Hematopoietic multipotent progenitor cell treated with erythropoietin and hydrocortisone succinate and interleukin-3 and kit ligand, for 6 days (in vitro differentiated cells): Measurements from ENCODE around the gene PML.
A peak's percentile ranks its signal among the peaks of the same experiment; 100 is the strongest.

Experiments used
- DNase-seq: peaks from one replicate; pipeline ENCODE4 v3.0.0-alpha.2; 2015

PML gene

DNA sequence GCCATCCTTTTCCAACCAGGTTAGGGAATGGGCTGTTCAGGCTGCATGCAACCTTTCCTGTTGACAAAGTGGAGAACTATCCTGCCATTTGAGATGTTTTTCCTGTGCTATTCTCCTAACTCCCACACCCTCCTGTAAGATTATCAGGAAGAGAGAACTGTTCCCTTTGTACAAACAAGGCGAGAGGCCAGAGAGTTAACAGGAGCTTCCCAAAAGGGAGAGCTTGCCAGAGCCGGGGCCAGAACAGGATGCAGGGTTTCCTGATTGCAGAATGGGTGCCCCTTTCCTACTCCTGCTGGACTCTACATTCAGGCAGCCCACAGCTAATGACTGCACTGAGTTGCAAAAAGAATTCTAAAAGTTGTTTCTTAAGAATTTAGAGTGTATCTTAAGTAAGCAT lies 17.1 kb downstream of the PML start:
- DNase-seq: no peak

DNA sequence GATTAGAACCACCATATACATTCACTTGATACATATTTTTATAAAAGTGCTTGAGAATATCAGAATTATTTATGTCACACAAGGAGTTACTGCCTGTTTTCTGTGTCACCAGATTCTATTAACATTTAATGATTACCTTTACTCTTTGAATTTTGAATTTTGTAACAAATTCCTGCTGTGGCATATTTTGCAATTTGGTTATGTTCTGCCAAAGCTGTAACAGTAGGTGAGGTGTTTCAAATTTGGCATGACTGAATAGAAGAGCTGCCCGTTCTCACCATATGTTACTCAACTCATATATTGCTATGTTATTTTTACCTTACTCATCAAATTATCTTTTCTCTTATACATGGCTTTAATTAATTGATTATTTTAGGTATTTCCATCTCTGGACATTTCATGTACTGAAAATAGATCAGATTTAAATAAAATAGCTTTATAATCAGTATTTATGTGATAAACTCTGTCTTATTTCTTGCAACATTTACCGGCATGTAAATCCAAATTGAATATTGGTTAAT lies 18.9 kb downstream of the PML start:
- no peak for DNase-seq

DNA sequence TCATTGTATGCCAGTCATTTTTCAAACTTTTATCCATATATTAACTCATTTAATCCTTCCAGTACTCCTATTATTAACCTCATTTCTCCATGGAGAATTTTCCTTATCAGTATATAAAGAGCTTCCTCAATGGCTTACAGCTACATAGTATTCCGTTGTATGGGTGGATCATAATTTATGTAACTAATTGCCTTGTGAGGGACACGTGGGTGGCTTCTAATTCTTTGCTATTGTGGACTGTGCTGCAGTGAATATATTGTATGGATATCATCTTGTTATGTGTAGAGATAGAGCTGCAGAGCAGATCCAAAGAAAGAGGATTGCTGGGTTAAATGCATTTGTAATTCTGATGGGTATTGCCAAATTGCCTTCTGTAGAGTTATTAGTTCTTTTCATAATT lies 25.2 kb downstream of the PML start:
- DNase-seq: no peak

DNA sequence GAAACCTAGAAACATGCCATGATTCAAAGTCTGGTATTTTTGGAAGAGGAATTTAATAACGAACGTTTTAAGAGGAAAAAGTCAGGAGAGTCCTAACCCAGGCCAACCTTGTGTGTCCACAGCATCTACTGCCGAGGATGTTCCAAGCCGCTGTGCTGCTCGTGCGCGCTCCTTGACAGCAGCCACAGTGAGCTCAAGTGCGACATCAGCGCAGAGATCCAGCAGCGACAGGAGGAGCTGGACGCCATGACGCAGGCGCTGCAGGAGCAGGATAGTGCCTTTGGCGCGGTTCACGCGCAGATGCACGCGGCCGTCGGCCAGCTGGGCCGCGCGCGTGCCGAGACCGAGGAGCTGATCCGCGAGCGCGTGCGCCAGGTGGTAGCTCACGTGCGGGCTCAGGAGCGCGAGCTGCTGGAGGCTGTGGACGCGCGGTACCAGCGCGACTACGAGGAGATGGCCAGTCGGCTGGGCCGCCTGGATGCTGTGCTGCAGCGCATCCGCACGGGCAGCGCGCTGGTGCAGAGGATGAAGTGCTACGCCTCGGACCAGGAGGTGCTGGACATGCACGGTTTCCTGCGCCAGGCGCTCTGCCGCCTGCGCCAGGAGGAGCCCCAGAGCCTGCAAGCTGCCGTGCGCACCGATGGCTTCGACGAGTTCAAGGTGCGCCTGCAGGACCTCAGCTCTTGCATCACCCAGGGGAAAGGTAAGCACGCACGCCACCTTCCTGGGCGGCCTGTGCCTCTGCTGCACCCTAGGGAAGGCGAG lies 28.4 kb downstream of the PML start:
- DNase-seq: no peak

DNA sequence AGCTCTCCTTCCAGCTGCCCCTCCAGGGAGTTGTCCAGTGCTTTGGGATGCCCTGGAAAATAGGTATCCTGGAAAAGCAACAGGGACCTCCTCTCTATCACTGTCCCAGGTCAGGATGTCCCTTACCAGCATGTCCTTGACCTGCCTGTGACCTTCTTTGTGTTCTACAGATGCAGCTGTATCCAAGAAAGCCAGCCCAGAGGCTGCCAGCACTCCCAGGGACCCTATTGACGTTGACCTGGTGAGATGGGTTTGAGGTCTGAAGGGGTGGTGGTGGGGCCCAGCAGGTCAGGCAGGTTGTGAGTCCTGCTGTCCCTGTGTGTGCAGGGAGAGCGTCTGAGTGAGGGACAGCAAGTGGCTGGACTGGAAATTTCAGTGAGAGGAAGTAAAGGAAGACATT lies 30.2 kb downstream of the PML start:
- DNase-seq: no peak

DNA sequence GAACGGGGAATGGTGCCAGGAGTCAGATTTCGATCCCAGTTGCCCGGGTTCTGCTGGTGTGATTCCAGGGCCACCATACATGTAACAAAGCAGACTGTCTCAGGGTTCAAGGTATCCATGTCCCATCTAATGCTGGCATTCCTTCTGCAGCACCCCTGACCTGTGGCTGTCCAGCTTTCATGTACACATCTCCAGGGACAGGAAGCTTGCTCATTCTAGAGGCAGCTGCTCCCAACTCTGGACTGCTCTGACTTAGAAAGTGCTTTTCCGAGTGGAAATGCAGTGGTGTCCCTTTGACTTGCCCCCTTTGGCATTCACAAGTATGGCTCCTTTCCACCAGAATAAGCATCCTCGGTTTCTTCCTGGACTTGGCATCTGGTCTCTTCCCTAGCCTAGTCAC lies 30.9 kb downstream of the PML start:
- DNase-seq: no peak

DNA sequence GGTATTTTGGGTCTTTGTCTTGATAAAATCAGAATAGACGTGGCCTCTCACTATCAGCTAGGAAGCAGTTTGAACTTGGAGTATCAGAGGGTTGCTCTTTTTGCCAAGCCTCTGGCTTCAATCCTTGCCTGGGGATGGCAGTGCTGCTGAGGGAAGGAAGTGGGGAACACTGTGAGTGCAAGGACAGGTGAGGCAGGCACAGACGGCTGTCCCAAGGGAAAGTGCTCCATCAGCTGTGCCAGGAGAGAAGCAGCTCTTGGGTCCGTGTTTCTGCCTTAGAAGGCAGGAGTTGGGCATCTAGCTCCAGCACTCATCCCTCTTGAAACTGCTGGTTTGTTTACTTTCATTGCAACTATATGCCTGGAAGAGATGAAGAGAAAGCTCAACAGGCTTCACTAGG lies 33.2 kb downstream of the PML start:
- DNase-seq: no peak

DNA sequence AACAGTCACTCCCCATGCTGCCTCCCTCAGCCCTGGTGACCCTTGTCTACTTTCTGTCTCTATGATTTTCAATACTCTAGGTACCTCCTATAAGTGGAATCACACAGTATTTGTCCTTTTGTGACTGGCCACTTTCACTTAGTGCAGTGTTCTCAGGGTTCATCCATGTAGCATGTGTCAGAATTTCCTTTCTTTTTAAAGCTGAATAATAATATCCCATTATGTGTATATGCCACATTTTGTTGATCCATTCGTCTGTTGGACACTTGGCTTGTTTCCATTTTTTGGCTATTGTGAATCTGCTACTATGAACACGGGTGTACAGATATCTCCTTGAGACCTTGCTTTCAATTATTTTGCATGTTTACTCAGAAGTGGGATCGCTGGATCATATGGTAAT lies 34.1 kb downstream of the PML start:
- no peak for DNase-seq

DNA sequence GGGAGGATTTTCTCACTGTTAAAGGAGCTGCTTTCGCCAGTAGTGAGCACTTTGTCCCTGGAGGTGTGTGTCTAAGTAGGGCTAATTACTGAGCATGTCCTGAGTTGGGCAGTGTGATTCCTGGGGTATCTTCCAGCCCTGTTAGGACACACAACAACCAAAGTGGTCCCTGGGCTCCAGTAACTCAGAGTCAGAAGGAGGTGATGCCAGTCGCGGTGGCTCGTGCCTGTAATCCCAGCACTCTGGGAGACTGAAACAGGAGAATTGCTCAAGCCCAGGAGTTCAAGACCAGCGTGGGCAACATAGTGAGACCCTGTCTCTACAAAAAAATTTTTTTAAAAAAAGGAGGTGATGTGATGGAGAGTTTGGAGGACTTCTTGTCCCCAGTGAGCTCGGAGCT lies 37.5 kb downstream of the PML start:
- DNase-seq: no peak

DNA sequence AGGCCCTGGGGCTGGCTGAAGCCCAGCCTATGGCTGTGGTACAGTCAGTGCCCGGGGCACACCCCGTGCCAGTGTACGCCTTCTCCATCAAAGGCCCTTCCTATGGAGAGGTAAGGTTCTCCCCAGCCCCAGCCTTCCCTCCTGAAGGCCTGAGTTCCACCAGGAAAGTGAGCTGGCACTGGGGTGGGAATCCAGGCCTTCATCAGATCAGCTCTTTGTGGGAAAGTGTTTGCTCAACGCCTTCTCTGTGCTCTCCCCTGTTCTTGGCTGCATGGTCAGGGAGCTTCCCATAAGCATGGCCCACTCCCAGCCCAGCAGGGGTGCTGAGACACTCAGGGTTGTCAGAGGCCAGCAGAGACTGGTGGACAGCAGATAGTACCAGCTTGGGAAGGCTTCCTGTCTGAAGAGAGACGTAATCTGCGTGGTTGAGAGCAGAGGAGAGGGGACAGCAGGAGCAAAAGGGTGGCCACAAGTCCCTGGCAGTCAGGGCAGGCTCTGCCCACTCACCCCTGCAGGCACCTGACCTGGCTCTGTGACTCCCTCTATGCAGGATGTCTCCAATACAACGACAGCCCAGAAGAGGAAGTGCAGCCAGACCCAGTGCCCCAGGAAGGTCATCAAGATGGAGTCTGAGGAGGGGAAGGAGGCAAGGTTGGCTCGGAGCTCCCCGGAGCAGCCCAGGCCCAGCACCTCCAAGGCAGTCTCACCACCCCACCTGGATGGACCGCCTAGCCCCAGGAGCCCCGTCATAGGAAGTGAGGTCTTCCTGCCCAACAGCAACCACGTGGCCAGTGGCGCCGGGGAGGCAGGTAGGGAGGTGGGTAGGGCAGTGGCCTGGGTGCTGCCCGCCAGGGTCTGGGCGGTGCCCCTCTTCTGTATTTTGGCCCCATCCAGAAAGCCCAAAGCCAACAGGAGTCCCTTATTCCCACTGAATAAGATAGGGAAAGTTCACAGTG lies 38.4 kb downstream of the PML start:
- DNase-seq: peak; percentile 22

DNA sequence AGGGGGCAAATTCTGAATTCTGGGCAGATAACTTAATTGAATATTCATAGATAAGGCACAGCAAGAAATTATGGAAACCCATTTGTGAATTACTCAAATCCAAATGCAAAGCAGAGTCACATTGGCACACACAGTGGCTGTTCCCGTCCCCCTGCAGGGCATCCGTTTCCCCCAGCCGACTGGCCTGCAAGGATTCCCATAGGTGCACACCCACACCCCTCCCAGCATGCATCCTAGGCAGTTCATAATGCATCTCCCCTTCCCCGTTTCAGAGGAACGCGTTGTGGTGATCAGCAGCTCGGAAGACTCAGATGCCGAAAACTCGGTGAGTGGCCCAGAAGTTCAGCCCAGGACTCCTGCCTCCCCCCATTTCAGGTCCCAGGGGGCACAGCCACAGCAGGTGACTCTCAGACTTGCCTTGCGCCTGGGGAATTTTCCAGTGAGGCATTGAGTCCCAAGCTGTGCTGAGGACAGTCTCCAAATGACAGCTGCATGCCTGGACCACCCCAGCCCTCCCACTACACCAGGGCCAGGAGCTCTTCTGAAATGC lies 39.8 kb downstream of the PML start:
- no peak for DNase-seq

DNA sequence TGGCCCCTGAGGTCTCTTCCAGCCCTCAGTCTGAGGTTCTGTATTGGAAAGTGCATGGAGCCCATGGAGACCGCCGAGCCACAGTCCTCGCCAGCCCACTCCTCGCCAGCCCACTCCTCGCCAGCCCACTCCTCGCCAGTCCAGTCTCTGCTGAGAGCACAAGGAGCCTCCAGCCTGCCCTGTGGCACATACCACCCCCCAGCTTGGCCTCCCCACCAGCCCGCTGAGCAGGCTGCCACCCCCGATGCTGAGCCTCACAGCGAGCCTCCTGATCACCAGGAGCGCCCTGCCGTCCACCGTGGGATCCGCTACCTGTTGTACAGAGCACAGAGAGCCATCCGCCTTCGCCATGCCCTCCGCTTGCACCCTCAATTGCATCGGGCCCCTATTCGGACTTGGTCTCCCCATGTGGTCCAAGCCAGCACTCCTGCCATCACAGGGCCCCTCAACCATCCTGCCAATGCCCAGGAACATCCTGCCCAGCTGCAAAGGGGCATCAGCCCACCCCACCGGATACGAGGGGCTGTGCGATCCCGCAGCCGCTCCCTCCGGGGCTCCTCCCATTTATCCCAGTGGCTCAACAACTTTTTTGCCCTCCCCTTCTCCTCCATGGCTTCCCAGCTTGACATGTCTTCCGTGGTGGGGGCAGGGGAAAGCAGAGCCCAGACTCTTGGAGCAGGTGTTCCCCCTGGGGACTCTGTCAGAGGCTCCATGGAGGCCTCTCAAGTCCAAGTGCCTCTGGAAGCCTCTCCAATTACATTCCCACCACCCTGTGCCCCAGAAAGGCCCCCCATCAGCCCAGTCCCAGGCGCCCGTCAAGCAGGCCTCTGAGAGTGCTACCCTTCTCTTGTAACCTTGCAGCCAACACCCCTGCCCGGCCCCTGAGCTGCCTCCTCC lies 40.9 kb downstream of the PML start:
- no peak for DNase-seq

DNA sequence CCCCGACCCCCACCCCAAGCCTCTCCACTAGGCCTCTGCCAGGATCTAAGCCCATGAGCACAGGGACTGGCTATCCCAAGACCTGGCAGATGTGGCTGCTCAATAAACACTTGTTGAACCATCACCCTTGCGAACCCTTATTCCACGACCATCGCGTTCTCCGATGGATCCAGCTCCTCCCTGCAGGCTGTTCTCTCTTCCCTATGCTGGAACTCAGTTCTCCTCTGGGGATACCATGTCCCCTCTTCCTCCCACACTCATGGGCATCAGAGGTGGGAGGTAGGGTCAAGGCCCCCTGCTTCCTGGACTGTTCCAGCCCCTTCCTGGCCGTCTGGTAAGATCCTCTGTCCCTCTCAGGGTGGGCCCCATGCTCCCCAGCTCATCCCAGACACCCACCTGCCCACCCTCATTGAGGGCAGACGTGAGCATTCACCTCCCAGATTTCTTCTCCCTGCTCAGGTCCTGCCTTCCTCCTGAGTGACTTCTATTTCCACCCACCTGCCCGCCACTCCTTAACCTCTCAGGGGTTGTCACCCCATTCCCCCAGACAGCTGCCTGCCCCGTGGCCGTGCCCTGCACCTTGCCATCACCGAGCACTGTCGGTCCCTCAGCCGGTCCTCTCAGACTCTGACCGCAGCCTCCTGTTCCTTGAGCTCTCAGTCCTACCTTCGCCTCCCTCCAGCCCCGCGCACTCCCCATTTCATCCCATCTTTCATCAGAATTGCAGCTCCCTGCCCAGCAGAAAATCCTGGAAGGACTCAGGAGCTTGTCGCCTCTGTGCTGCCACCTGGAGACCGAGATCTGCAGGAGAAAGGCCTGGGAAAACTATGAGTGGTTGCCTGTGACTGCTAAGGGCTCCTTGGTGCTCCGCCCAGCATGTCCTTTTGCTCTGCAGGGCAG lies 42.0 kb downstream of the PML start:
- peak; percentile 52 for DNase-seq

DNA sequence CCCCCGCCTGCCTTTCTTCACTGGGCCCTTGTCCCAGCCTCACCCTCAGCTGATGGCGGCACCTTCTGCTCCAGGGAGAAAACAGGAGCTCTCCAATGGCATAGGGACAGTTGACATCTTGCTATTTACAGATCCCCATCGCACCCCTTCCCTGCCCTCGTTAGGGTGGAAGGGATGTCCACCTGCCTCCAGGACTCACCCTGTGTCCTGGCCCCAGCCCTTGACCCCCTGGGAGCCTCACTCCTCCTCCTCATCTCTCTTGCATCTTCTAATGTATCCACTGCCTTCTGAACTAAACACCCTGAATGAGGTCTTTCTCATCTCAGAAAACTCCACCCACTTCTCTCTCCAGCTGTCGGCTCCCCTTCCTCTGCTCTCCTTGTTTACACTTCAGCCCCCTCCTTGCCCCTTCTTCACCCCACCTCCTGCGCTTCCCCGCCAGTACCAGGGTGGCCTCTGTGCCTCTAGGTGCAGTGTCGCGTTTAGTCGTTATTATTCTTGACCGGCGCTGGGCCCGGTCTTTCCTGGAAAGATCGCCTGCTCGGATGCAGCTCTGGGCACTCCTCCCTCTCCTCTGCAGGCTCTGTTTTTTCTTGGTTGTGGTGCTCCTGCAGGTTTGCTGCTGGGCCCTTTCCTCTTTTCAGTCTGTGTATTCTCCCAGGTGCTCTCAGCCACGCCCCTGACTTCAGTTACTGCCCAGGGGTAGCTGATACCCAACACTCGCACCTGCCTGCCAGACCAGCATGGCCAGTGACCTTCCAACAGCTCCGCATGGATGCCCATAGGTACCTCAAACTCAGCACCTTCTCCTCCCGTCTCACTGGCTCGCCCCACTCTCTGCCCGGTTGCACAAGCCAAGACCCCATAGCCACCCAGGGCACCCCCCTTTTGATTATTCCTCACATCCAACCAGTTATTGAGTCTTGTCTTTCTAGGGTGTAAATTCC lies 42.9 kb downstream of the PML start:
- no peak for DNase-seq

DNA sequence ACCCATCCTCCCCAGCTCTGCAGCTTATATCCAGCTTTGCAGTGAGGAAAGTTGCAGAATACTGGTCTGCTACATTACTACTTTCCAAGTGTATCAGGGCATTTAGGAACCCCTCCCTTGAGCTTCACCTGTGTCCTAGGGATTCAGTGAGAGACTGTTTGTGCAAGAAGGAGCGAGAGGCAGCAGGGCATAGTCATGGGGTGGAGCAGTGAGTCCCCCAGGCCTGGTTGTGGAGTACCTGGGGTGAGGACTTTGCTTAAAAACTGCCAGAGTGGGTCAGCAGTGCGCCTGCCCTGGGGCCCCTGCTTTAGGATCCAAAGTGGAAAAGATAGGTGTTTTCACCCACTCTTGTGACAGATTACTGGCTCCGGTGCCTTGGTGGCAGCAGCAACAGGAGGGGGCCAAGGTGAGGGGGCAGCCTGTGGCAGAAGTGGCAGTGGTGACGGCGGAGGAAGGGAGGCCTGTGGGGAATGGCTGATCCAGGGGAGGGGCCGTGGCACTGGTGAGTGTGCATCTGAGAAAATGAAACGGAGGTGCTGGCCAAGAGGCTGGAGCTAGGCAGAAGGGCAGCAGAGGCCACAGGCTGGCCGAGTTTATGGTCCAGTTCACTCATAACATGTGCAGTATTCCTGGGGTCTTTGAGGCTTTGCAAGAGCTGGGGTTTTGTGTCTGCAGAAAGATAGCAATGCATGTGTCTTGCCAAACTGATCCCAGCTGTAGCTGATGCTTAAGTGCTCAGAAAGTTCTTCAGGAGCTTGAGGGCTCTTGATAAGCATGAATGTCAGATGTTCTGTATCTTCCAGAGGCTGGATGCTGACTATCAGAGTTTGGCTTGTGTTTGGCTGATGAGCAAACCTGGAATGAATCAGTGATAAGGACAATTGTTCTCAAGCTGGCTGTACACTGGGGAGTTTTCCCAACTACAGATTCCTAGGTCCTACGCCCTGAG lies 44.5 kb downstream of the PML start:
- peak; percentile 76 for DNase-seq

DNA sequence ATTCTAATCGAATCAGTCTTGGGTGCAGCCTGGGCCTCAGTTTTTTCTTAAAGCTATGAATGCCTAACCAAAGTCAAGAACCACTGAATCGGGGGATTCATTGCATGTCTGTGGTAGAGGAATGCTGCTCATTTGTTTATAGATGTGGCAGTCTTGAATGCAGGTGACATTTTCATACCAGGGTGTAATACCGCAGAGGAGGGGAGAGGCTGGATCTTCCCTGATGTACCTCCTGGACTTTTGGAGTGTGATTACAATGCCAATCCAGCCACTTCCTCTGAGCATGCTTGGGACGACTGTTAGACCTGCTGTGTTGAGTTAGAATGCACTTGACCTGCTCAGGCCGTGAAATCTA lies 45.1 kb downstream of the PML start:
- DNase-seq: no peak

DNA sequence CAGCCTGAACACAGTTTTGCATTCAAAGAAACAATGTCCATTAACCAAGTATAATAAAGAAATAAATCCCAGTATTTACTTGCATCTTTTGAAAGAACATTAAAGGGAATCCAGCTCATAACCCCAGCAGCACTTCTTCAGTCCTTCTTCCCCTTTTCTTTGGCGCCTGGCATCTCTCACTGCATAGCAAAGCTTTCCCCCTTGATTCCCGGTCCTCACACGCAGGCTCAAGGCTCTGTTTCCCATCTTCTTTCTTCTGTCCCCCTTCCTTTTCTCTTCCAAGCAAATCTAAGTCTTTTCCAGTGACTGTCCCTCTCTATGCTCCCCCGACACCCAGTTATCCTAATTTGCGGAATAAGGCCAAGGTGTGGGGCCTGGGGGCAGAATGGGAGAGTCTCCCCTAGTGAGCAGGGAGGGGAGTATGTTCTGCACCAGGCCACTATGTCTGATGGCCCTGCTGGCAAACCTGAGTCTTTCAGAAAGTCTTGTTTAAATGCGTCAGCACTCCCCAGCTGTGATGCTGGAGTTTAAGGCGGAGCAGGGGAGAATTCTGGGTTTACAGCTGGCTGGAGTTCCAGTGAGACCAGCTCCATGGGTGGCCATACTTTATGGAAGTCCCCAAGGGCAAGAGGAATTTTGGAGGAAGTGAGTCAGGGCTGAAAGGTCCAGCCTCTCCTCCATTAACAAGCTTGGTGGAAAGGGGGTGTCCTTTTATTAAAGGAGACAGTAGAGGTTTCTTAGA lies 45.8 kb downstream of the PML start:
- DNase-seq: no peak

DNA sequence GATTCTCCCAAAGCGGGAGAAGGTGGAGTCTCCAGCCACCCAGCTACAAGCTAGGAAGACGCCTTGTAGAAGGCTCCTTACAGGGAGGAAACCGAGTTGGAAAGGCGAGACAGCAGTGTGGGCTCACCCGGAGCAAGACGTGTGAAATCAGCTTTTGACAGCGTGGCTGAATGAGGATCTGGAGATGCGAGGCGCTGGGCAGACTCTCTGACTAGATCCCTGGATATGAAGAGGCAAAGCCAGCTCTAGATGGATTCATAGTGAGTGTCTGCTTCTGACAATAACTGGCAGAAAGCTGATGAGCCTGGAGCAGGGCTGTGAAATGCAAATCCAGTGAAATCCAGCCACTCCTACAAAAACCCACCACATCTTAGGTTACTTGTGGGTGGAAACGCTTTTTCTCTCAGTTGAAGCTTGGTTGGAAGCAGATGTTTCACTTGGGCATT lies 46.8 kb downstream of the PML start:
- DNase-seq: no peak
